ENCODE measurements around the gene C19orf12. TPM values are rescaled to one million over a fixed set of nuclear protein-coding genes. Genes with fewer than 3 reads are reported as not detected.
A peak's percentile ranks its signal among the peaks of the same experiment; 100 is the strongest.

Gene C19orf12
- total RNA-seq, 1 experiment from 2014 or later, result 10.0 TPM

DNA sequence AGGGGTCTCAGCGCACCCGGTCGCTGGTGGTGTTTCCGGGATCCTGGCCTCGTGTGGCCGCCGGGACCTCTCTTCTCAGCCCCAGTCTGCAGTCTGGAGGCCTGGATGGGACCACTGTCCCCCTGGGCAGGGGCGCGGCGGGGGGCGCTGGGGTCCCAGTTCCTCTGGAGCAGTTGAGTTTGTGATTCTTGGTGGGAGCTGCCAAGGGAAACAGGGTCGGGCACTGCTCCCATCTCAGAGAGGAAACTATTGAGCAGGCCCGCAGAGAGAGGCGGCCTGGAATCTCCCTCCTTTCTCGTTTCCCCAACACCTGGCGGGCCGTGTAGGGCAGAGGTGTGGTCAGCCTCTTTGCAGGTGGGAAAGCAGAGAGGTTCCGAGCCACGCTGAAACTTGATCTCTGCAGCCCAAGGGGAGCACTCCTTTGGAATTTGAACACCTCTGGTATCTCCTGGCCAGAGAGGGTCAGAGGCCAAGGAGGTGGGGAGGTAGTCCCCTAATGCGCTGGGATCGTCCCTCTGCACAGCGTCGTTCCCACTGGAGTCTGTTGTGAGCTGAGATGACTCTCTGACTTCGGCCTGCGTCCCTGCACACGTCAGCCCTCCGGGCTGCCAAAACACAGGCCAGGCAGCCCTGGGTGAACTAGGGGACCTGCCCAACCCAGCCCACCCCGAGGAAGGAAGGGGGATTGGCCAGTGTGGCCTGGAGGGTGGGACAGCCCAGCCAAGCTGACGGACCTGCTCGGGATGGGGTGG, 49.1 kb downstream of the C19orf12 start (continued):
- TF ChIP-seq EZH2 (IDR thresholded peaks at IDR 0.05) (no peak), SRF (IDR thresholded peaks at IDR 0.05; ENCODE audit: low read depth) (no peak)

- TF ChIP-seq ZFX (IDR thresholded peaks at IDR 0.05) (peak; percentile 27; the same call in 1 of the 2 replicates), POLR2AphosphoS5 (IDR thresholded peaks at IDR 0.05; ENCODE audit: low read depth, low read length) (peak; percentile 43; the same call in 1 of the 2 replicates), EZH2 (IDR thresholded peaks at IDR 0.05) (no peak)
- intact Hi-C loops (cut with micrococcal nuclease), result loop anchor here (5.0 kb wide), 1 partner anchor 53 kb away; no protein-coding TSS in a partner anchor
These were observed 49.7 kb downstream of the C19orf12 start, which contains the start of gene PLEKHF1 for GRCh38 chr19:29665215-29665825. Gene PLEKHF1, plus strand, starts transcription at chr19:29665461. Its CDS starts 8,379 bp downstream, at chr19:29673840.

More at GRCh38 chr19:29665215-29665825, 49.7 kb downstream of the C19orf12 start, which contains the start of gene PLEKHF1:
- no peaks in the 10 kb centered on the region for H3K36me3 ChIP-seq (ENCODE audit: control insufficient read depth in 1 of 2, insufficient read depth in 2 of 2, low read length in 2 of 2)
- CTCF ChIA-PET, result interaction anchor here (0.8 to 2.5 kb wide), 4 partner anchors 51 to 176 kb away, joined by 3 to 10 read pairs (median 6); no protein-coding TSS in a partner anchor
- RAD21 ChIA-PET (ENCODE audit: low non-redundant PET in 1 of 2, low total read pairs in 2 of 2, uncharacterized antibody in 2 of 2, unreplicated experiment in 2 of 2), result no interaction called here
- peaks cover 3% of the 10 kb centered on the region; the same call in 1 of the 2 replicates for H3K79me2 ChIP-seq (ENCODE audit: insufficient read depth, low read length)
- H4K20me1 ChIP-seq (ENCODE audit: insufficient read depth), result no peaks in the 10 kb centered on the region
- no TSS peak for BruUV-seq (replicated peaks)
- no peaks in the 10 kb centered on the region for H3K9me3 ChIP-seq (ENCODE audit: control insufficient read depth in 1 of 2, insufficient read depth in 1 of 2, low read depth in 1 of 2, low read length in 2 of 2)
- H3K9ac ChIP-seq (ENCODE audit: low read length), result peak within 1 kb of the TSS; percentile 83
- no peaks in the 10 kb centered on the region for H3K9me2 ChIP-seq (ENCODE audit: insufficient read depth)
- ATAC-seq (peak; percentile 94), DNase-seq (ENCODE audit: low read depth, low spot score) (peak; percentile 48)
- peak within 1 kb of the TSS; percentile 75 to 94 for H3K4me3 ChIP-seq (replicated peaks in 1 of 2; ENCODE audit: low read depth in 1 of 2, low read length in 2 of 2)
- POLR2A ChIA-PET, result interaction anchor here (1.3 kb wide), 1 partner anchor 20 kb away, joined by 3 read pairs; no protein-coding TSS in a partner anchor
- peak within 1 kb of the TSS; percentile 57; the same call in 1 of the 2 replicates for H3K27ac ChIP-seq (ENCODE audit: low read depth, low read length)
- peak within 1 kb of the TSS; percentile 74 for H2AFZ ChIP-seq (ENCODE audit: low read depth, low read length, poor library complexity, severe bottlenecking)
- H3K4me1 ChIP-seq (ENCODE audit: control insufficient read depth in 1 of 2, insufficient read depth in 2 of 2, low read length in 2 of 2), result peaks cover 35 to 53% of the 10 kb centered on the region in 2 experiments
- H3K27me3 ChIP-seq (ENCODE audit: insufficient read depth, low read length), result no peaks in the 10 kb centered on the region
- H3K4me2 ChIP-seq (ENCODE audit: low read length), result peak within 1 kb of the TSS; percentile 91

Data from HCT116 (cell line).